Inferior parietal cortex (tissue), 1 donor: ENCODE results near the gene FAM168A.

ENCODE experiments used
- DNase-seq: peaks from one replicate; pipeline ENCODE4 v3.0.0-alpha.2; 2016; ENCODE audit errors: extremely low spot score

Gene FAM168A

DNA sequence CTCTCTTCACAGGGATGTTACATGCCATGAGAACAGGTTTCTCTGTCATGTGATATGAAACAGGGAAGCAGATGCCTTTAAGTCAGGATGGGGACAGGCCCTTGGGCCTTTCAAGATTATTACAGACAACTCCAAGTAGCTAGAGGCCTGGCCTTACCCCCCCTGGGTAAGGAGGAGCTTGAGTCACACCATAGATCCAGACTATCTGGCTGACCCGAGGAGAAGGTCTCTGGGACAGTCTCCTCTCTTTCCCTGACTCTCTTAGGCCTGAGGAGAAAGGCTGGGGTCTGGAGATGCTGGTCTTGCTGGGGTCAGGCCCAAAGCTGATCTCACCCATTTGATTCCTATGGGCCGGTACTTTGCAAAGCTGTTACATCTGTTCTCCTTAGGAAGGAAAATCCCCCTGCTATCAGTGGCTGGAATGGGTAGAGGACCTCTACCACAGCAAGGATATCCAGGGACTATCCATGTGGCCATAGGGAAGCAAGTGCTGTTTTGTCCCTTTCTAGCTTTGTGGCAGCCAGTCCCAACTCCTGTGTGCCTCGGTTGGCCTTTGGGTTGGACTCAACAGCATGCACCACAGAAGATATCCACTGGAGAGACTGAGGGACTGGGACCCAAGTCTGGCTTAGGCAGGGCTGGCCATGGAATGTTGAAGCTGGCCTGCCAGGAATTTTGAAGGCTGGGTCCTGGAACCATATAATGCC, 196.5 kb downstream of the FAM168A start:
- no peak for DNase-seq

DNA sequence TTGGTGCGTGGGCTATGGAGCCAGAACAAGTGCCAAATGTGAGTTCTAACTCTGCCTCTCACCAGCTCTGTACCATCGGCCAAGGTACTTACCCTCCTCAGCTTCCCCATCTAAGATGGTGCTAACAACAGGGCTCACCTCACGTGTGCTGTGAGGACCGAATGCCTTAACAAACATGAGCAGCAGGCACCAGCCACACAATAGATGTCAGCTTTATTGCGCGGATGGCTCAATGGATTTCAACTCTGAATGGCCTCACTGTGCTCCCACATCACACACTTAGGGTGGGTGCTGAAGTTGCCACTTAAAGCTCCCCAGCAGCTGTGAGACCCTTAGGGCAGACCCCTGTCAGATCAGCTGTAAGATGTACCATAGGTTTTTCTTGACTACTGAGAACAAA, 197.6 kb downstream of the FAM168A start:
- DNase-seq: no peak

DNA sequence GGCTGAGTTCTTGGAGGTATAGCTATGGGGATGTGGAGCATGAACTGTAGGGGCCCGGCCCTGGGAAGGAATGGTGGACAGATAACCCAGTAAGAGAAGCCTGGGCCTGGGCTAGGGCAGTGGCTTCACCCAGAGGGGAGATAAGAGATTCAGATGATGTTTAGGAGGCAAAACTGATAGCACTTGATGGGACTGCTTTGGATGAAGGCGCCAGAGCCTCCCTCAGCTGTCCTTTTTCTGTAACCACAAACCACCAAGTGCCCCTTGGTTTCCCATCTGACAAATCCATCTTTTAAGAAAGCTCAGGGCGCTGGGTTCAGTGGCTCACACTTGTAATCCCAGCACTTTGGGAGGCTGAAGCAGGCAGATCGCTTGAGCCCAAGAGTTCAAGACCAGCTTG, 198.3 kb downstream of the FAM168A start:
- DNase-seq: no peak

DNA sequence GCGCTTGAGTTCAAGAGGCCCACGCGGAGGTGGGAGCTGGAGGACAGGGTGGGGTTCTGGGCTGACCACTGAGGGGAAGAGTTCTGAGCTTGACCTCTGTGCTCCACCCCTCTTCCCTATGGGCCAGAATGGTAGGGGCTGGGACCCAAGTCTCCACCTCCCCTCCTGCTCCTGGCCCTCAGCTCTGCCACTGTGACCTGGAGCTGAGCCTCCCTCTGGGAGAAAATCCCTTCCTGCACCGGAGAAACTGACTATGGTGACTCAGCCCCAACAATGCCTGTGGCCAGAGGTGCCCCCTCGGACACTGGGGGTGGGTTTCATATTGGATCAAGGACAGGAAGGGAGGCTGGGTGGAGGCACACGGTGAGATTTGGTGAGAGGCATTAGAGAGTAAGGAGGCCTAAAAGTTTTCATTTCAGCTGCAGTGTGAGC, 198.7 kb downstream of the FAM168A start:
- no peak for DNase-seq

DNA sequence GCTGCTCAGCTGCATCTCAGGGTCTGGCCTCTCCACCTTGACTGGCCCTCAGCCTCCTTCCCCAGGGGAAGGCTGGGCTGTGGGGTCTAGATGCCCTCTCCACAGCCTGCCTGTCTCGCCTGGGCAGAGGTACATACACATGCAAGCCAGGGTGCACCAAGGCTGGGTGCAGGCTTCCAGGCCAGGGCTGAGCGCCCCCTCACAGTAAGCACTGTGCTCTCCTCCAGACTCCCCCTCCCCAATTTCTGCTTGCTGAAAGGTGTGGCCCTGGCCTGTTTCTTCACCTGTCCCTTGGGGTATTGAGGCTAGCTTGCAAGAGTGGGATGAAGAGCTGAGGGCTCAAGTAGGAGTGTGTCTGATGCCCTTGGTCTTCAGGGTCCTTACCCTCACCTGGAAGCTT, 199.2 kb downstream of the FAM168A start:
- DNase-seq: no peak

DNA sequence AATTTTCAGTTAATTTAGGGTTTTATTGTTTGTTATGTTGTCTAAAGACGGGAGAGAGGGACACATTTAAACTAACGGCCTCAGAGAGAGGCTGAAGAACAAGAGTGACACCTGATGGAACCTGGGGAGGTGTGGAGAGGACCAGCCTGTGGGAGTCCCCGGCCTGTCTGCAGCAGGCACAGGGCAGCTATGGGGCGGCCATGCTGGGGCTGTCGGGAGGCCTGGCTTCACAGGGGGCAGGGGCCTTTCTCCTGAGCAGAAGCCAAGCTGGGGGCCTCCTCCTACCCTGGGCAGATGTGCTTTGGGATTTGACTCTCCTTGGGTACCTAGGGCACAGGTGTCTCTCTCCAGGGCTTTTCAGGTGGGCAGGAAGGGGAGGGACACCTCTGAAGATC, 199.8 kb downstream of the FAM168A start:
- no peak for DNase-seq

DNA sequence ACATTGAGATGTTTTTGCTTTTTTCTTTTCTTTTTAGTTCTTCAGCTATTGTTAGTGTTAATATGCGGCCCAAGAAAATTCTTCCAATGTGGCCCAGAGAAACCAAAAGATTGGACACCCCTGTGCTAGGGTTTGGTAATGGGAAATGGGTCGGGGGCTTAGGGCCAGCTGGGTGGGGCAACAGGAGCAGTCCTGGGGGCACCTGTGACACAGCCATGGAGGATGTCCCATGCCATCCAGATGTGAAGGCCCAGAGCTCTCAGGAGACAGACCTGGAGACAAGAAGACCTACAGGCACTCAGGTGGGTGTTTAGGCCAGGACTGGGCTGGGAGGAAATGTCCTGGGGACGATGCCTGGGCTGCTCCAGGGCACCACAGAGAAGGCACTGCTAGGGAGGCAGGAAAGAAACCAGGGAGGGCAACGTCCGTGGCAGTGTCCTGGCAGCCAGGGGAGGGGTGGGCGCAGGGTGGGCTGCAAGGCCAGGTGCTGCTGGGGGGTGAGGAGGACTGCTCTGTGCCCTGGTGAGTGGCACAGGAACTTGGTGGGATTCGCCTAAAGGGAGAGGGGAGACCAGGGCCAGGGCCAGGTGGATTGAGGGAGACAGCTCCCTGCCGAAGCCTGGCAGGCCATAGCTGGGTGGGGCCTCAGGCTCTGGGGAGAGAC, 200.3 kb downstream of the FAM168A start:
- no peak for DNase-seq

DNA sequence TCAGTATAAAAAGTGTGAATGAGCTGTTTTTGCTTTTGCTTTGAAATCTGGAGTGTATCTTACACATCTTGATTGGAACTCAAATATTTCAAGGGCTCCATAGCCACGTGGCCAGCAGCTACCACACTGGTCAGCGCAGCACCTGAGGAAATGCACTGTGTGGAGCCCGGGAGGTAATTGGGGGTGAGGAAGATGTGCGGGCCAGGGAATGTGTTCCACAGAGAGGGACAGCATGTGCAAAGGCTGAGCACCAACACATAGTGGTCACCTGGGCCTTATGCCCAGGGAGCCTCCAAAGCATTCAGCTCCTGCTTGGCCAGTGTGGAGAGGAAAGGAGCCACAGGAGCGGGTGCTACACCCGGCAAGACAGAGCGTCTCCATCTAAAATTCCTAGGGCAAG, 200.9 kb downstream of the FAM168A start:
- DNase-seq: no peak

DNA sequence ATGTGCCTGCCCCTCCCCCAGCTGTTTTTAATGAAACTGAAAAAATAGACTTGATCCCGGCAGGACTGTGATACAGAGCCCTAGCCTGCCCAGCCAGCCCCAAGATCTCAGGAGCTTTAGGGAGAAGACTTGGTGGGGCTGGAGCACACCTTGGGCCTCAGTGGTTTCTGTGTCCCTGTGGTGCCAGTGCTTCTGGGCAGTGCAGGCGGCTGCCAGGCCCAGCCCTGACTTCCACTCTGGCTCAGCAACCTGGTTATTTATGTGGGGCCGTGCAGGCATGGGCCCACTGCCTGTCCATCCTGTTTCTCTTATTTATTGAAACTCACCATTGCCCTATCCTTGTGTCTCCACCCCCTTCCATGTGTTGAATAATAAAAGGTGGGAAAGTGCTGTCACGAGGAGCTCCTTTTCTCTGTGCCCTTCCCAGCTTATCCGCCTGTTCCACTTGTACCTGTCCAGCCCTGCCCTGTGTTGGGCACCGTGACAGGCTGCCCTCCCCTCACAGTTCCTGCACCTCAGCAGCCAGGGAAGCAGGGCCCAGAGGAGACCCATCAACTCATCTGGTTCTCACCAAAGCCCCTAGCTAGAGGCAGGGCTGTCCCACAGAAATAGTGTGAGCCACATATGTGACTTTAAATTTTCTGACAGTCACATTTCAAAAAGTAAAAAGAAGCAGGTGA, 201.5 kb downstream of the FAM168A start:
- no peak for DNase-seq

DNA sequence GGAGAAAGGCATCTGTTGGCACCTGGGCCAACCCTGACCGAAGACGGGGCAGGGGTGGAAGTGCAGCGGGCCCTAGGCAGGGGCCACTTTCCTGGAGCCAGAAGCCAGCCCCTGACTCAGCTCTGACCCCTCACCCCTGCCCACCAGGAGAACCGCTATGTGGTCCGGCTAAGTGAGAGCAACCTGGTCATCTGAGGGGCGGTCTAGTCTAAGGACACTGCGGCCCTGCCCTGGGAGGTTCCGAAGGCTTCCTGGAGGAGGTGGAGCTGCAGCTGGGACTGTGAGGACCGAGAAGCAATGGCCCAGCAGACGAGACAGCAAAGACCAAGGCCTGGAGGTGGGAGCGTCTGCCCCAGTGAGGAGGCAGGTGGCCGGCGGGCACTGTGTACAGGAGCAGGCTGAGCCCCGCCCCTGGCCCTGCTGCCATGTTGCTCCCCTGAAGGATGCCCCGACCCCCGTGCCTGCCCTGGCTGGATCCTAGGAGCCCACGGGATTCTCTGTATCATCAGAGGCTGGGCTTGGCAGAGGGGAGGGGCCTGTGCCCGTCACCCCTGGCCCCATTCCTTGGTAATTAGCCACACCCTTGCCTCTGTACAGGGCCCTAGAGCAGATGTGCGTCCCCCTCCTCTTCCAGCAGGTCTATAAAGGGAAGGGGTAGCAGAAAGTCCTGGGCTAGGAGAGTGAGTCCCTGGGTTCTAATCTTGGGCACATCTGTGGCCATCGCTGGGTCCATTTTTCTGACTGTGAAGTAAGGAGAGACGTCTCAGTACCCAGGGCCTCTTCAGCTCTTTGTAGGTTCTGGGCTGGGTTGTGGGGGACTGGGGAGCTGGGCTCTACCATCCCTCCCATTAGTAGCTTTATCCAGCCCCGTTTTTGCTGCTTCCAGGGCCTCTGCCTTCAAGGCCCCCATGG, 202.4 kb downstream of the FAM168A start:
- no peak for DNase-seq

DNA sequence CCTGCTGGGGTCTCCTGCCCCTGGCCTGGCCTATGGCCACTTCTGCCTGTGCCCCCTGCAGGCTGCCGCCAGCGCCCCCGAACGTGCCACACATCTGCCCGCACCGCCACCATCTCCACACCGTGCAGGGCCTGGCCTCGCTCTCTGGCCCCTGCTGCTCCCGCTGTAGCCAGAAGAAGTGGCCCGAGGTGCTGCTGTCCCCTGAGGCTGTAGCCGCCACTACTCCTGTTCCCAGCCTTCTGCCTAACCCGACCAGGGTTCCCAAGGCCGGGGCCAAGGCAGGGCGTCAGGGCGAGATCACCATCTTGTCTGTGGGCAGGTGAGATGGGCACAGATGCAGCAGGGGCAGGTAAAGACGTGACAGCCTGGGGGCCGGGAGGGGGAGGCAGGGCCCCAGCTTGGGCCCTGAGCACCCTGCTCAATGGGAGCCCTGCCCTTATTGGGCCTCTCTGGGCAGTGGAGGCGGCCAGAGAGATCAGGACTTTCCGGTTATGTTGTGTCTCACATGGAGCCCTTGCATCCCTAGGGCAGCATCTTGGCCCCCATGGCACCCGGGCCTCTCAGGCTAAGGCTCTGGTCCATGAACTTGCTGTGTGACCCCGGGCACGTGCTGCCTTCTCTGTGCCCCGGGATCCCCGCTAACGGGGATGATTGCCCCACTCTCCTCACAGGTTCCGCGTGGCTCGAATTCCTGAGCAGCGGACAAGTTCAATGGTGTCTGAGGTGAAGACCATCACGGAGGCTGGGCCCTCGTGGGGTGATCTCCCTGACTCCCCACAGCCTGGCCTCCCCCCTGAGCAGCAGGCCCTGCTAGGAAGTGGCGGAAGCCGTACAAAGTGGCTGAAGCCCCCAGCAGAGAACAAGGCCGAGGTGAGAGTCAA, 203.3 kb downstream of the FAM168A start:
- DNase-seq: no peak

DNA sequence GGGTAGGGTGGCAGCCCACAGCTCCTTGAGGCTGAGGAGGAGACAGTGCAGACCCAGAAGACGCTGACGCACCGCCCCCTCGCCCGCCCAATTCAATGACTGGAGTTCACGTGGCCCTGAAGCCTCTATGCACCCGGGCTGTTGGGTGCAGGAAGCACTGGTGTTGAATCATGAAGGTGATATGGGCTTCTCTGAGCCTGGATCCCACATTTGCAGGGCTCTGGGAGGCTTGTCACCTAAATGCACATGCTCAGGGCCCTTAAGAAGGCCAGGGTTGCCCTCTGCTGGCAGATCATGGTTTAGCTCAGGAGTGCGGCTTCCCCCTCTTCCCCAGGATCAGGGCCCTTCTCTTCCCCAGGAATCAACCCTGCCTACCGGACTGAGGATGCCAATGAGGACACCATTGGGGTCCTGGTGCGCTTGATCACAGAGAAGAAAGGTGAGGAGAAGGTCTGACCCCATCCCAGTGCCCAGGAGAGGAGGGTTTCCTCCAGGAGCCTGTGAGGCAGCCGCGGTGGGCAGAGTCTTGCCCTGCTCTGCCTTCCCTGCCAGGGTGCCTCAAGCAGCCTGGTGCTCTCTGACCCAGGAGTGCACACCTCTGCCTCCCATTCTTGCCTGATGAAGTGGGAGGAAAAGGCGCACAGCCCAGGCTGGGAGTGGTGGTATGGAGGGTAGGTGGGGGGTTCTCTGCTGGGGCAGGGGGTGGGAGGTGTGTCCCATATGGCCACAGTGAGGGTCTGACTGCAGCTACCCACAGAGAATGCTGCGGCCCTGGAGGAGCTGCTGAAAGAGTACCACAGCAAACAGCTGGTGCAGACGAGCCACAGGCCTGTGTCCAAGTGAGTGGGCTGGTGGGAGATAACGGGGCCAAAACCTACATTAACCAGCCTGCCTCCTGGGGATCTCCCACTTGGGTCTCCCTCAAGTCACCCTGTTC, 204.2 kb downstream of the FAM168A start:
- DNase-seq: peak; percentile 79

DNA sequence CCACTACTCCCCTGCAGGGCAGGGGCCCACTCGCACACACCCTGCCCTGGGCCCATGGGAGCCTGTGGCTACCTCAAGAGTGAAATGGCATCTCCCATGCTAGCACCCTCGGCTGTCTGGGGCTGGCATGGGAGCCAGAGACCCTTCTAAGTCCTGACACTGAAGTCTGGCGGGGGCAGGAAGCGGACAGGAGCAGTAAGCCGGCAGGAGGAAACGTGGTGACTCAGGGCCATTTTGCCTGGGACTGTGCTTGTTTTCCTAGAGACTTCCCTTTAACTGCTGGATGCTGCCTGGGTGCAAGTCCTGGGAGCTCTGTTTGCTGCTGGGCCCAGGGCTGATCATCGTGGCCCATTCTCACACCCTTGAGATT, 204.9 kb downstream of the FAM168A start:
- no peak for DNase-seq

DNA sequence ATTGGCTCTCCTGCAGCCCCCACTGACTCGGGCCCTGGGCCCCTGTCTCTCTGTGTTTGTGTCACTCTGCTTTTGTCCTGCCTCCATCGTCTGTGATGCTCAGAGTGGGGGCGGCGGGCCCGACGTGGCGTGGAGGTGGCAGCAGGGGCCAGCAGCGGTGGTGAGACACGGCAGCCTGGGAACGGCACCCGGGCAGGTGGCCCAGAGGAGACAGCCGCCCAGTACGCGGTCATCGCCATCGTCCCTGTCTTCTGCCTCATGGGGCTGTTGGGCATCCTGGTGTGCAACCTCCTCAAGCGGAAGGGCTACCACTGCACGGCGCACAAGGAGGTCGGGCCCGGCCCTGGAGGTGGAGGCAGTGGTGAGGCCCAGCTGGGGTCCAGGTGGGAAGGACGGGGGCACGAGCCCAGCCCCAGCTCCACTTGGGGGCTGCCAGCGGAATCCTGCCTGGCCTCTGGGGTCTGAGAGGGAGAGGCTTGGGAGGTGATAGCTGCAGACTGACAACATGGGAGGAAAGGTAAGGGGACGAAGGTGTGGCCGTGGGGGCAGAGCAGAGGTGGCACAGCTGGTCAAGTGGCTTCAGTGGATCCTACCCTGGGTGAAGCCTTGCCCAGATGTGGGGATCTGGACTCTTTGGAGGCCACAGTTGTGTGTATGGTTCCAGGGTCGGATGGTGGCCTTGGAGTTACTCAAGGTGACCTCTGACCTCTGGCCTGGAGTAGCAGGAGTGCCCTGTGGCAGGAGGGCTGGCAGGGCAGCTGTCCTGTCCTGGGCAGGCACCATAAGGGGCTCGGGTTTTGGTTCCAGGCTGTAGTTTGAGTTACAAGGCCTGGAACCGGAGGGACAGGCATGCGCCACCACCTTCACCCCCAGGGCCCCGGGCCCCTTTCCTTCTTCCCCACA, 205.6 kb downstream of the FAM168A start:
- DNase-seq: no peak

DNA sequence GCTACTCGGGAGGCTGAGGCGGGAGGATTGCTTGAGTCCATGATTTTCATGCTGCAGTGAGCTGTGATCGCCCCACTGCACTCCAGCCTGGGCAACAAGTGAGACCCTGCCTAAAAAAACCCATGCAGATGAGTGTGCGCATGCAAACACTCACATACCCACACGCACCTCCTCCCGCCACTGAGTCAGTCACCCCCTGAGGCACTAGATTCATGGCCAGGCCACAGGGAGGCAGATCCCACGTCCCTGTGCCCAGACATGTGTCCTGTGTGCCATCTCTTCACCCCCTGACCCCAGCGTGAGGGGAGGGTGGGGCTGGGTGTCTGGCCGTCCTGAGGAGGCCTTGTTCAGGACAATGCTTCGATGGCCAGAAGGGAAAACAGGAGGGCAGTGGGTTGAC, 206.2 kb downstream of the FAM168A start:
- no peak for DNase-seq

DNA sequence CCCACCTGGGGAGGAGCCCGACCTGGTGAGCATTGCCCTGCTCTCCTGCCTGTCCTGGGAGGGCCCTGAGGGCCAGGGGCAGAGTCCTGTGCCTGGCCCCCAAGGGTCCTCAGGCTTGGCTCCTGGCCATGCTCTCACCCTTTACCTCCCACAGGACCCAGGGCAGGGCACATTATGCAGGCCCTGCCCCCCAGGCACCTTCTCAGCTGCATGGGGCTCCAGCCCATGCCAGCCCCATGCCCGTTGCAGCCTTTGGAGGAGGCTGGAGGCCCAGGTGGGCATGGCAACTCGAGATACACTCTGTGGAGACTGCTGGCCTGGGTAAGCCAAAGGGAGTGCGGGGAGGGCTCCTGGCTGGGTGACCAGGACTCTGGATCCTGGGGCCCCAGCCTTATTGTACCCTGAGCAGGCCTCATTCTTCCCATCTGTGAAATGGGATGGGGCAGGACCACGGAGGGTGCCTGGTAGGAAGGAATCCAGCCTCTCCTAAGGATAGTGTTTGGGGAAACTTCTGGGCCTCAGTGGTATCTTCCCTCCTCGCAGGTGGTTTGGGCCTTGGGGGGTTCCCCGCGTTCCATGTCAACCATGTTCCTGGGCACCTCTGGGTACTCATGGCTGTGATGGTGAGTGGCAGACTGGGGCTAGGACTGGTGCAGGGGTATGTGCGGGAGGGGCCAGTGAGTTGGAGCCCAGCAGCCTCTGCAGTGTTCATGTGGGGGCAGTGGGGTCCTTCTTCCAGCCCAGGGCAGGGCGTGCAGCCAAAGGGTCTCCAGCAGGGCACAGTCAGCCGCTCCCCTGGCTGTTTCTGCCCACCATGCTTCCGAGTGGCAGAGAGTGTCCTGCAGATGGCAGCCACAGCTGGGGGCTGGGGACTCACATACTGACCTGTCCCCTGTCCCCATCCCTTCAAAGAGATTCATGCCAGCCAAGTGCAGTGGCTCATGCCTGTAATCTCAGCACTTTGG, 207.0 kb downstream of the FAM168A start:
- no peak for DNase-seq

DNA sequence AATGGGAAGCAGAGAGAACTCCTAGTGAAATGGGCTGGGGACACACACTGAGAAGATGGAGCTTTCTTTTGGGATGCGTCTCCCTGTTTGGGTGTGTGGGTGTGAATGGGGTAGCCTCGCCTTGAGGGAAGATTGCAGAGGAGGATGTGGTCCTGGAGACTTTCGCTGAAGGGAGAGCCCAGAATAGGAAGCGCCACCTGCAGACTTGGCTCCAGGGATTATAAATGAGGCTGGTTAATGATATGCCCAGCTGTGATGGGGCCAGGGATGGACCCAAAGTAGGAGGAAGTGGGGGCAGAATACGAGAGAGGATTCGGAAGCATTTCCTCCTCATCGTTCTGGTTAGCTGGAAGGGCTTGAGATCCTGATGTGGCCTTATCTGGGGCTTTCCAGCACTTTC, 208.0 kb downstream of the FAM168A start:
- DNase-seq: no peak

DNA sequence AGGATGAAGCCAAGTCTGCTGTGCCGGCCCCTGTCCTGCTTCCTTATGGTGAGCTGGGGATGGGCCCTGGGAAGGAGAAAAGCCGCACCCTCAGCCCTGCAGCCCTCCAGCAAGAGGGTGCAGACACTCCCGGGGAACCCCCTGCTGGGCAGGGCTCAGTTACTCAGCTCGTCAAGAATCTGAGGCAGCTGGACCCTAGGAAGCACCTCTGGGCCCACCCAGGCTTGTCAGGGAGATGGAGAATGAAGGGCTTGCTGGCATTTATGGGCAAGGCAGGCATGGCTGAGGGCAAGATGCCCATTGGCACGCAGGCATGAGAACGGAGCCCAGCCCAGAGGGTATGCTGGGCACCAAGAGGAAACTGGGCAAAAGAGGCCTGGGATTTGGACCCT, 208.8 kb downstream of the FAM168A start:
- no peak for DNase-seq
